ENCODE results near the gene BBS1. TPM values are rescaled to one million over a fixed set of nuclear protein-coding genes. Genes with fewer than 3 reads are reported as not detected.
A peak's percentile ranks its signal among the peaks of the same experiment; 100 is the strongest.

The BBS1 gene
- total and polyA plus RNA-seq, 4 donors = 4.2 to 18.5 (median 8.6) TPM

DNA sequence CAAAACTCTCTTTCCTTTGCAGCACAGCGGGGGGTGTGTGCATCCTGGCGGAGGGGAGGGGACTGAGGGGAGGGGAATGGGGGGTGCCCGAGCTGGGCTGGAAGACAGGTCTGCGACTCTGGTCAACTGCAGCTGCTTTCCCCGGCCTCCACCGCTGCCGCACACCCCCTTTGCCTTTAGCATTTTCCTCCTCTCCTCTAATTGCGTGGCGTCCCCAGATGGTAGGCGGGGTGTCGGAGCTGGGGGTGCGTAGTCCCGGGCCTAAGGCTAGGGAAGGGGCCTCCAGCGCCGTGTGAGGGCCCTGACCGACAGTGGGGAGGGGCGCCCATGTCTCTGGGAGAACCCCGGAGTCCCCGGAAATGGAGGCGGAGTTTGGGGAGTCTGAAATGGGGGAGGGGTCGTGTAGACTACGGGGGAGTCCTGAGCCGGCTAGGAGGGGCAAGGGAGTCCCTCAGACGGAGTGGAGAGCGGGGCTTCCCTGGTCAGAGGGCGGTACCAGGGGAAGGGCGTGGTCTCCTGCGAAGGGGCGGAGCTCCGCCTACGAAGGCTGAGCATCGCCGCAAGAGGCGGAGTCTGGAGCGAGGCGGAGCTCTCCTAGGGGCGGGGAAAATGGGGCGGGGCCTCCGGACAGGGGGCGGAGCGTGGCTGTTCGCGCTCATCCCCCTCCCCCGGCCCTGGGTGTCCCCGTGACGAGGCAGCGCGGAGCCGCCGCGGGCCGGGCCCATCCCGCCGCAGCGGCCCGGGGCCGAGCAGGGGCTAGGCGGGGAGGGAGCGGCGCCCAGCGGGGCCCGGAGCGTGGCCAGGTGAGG lies 44.0 kb upstream of the BBS1 start, which contains the start of gene PELI3 (continued):
- TF ChIP-seq, protein P1, sequence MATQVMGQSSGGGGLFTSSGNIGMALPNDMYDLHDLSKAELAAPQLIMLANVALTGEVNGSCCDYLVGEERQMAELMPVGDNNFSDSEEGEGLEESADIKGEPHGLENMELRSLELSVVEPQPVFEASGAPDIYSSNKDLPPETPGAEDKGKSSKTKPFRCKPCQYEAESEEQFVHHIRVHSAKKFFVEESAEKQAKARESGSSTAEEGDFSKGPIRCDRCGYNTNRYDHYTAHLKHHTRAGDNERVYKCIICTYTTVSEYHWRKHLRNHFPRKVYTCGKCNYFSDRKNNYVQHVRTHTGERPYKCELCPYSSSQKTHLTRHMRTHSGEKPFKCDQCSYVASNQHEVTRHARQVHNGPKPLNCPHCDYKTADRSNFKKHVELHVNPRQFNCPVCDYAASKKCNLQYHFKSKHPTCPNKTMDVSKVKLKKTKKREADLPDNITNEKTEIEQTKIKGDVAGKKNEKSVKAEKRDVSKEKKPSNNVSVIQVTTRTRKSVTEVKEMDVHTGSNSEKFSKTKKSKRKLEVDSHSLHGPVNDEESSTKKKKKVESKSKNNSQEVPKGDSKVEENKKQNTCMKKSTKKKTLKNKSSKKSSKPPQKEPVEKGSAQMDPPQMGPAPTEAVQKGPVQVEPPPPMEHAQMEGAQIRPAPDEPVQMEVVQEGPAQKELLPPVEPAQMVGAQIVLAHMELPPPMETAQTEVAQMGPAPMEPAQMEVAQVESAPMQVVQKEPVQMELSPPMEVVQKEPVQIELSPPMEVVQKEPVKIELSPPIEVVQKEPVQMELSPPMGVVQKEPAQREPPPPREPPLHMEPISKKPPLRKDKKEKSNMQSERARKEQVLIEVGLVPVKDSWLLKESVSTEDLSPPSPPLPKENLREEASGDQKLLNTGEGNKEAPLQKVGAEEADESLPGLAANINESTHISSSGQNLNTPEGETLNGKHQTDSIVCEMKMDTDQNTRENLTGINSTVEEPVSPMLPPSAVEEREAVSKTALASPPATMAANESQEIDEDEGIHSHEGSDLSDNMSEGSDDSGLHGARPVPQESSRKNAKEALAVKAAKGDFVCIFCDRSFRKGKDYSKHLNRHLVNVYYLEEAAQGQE (IDR thresholded peaks at IDR 0.05) = peak; percentile 71
- TF ChIP-seq RAD21 (IDR thresholded peaks at IDR 0.05) (no peak), HNF4A (conservative IDR thresholded peaks at IDR 0.05) (no peak), TAF1 (conservative IDR thresholded peaks at IDR 0.05) (no peak), RXRA (IDR thresholded peaks at IDR 0.05) (no peak)
- TF ChIP-seq, protein P2, sequence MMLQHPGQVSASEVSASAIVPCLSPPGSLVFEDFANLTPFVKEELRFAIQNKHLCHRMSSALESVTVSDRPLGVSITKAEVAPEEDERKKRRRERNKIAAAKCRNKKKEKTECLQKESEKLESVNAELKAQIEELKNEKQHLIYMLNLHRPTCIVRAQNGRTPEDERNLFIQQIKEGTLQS (IDR thresholded peaks at IDR 0.05) = no peak

DNA sequence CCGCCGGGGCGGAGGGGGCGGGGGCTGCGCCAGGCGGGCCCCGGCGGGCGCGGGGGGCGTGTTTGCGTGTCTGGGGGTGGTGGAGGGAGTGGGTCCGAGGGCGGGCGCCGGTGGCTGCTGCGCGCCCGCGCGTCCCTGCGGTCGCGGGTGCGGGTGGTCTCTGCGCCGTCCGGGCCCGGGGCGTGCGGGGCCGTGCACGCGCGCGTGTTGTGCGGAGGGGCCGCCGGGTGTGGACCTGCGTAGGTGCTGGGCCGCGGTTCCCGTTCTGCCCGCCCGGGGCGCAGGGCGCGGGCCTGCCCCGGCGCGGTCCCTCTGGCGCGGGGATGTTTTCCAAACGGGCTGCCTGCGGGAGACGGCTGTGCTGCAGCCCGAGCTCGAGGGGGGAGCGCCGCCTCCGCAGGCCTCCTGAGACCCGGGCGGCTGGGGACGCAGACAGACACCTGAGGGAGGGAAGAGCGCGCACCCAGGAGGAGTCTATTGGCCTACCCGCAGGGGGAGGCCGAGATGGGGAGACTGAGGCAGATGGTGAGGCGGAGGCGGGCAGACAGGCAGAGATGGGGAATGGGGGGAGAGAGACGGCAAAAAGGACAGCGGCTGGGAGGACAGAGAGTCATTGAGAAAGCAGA lies 43.3 kb upstream of the BBS1 start:
- Histone ChIP-seq H3K9ac (ENCODE audit: low read depth in 1 of 2, low read length in 2 of 2) (no peak overlapping the region), H3K36me3 (ENCODE audit: control insufficient read depth in 4 of 4, insufficient read depth in 3 of 4, low read depth in 1 of 4, low read length in 3 of 4) (peaks cover 0 to under 1% (median 0%) of the 10 kb centered on the region in 4 donors), H3K4me1 (ENCODE audit: control insufficient read depth in 4 of 4, insufficient read depth in 4 of 4, low read length in 3 of 4) (peaks cover 4 to 16% (median 10%) of the 10 kb centered on the region in 4 donors), H3K27me3 (ENCODE audit: control insufficient read depth in 4 of 4, insufficient read depth in 4 of 4, low read length in 3 of 4) (no peaks in the 10 kb centered on the region), H3K4me3 (ENCODE audit: low read depth in 1 of 3, low read length in 3 of 3) (peak overlapping the region; percentile 28 to 90 (median 44)), H3K27ac (ENCODE audit: low read depth in 1 of 2, low read length in 2 of 2) (no peak overlapping the region), H3K9me3 (ENCODE audit: control insufficient read depth in 4 of 4, low read length in 3 of 4) (no peaks in the 10 kb centered on the region)
- 3% methylated on average over 72 of the region's 72 CpGs for WGBS
- no peak for DNase-seq (ENCODE audit: low spot score)
- TF ChIP-seq JUND (IDR thresholded peaks at IDR 0.05) (no peak), HNF4G (IDR thresholded peaks at IDR 0.05) (no peak), YY1 (IDR thresholded peaks at IDR 0.05) (no peak)
- TF ChIP-seq, protein P3, sequence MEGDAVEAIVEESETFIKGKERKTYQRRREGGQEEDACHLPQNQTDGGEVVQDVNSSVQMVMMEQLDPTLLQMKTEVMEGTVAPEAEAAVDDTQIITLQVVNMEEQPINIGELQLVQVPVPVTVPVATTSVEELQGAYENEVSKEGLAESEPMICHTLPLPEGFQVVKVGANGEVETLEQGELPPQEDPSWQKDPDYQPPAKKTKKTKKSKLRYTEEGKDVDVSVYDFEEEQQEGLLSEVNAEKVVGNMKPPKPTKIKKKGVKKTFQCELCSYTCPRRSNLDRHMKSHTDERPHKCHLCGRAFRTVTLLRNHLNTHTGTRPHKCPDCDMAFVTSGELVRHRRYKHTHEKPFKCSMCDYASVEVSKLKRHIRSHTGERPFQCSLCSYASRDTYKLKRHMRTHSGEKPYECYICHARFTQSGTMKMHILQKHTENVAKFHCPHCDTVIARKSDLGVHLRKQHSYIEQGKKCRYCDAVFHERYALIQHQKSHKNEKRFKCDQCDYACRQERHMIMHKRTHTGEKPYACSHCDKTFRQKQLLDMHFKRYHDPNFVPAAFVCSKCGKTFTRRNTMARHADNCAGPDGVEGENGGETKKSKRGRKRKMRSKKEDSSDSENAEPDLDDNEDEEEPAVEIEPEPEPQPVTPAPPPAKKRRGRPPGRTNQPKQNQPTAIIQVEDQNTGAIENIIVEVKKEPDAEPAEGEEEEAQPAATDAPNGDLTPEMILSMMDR (IDR thresholded peaks at IDR 0.05; ENCODE audit: low read depth, low read length, missing input control) = peak; percentile 36

DNA sequence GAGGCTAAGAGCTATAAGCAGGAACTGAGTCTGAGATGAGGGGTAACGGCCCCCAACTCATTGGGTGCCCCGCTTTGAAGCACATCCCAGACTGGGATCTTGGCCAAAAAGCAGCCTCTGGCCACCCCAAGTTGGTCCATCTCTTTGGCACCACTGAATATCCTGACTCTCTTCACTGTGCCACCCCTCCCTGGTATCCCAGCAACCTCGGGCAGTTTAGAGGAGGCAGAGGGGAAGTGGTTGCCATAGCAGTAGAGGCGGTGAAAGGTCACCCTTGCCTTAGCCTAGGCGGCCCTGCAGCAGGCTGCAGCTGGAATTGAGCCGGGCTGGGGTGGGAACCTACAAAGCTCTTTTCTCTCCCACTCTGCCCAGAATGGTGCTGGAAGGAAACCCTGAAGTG lies 42.7 kb upstream of the BBS1 start:
- no peak for TF ChIP-seq YY1 (IDR thresholded peaks at IDR 0.05)
- no peak for TF ChIP-seq RXRA (IDR thresholded peaks at IDR 0.05)
- no peak for TF ChIP-seq NR2F2 (IDR thresholded peaks at IDR 0.05)
- DNase-seq (ENCODE audit: low spot score) = no peak
- 38% methylated on average over 6 of the region's 6 CpGs for WGBS
- peaks cover 4 to 16% (median 10%) of the 10 kb centered on the region in 4 donors for H3K4me1 ChIP-seq (ENCODE audit: control insufficient read depth in 4 of 4, insufficient read depth in 4 of 4, low read length in 3 of 4)
- no peak overlapping the region for H3K27ac ChIP-seq (ENCODE audit: low read depth in 1 of 2, low read length in 2 of 2)
- H3K4me3 ChIP-seq (ENCODE audit: low read depth in 1 of 3, low read length in 3 of 3) = peak overlapping the region in 1 of 3 donors; percentile 28
- no peaks in the 10 kb centered on the region for H3K27me3 ChIP-seq (ENCODE audit: control insufficient read depth in 4 of 4, insufficient read depth in 4 of 4, low read length in 3 of 4)
- H3K9me3 ChIP-seq (ENCODE audit: control insufficient read depth in 4 of 4, low read length in 3 of 4) = no peaks in the 10 kb centered on the region
- no peak overlapping the region for H3K9ac ChIP-seq (ENCODE audit: low read depth in 1 of 2, low read length in 2 of 2)
- H3K36me3 ChIP-seq (ENCODE audit: control insufficient read depth in 4 of 4, insufficient read depth in 3 of 4, low read depth in 1 of 4, low read length in 3 of 4) = peaks cover 0 to 5% (median 0%) of the 10 kb centered on the region in 4 donors
